WTC11 (cell line): ENCODE data around the gene DAPK1. TPM values are rescaled to one million over a fixed set of nuclear protein-coding genes. Genes with fewer than 3 reads are reported as not detected.

Source experiments
- ATAC-seq: fragments of 200-7000 bp; cut with Tn5 transposase; 2 replicates; pipeline ENCODE4 v1.10.0; 2021; ENCODE audit warnings: mild to moderate bottlenecking, moderate library complexity
- CTCF ChIA-PET: fragments of 300-600 bp; sonication (Branson Sonifier 250); formaldehyde crosslinking; loops from one replicate; lab custom pipeline; 2021; ENCODE audit warnings: antibody characterized with exemption; lab: Charles Lee
- POLR2A ChIA-PET: fragments of 350-600 bp; sonication (Branson Sonifier 250); formaldehyde crosslinking; loops from one replicate; lab custom pipeline; 2021; ENCODE audit warnings: antibody characterized with exemption; lab: Charles Lee
- DNase-seq: peaks from one replicate; pipeline ENCODE4 v3.0.0; 2021; ENCODE audit warnings: low spot score
- H3K27ac Mint-ChIP-seq: 2 replicates; pipeline ENCODE4 v1.8.0; 2021; ENCODE audit warnings: mixed read lengths
- H3K27me3 Mint-ChIP-seq: 2 replicates; pipeline ENCODE4 v1.8.0; 2021; ENCODE audit warnings: low read depth, mild to moderate bottlenecking, moderate library complexity, mixed read lengths
- H3K36me3 Mint-ChIP-seq: 2 replicates; pipeline ENCODE4 v1.8.0; 2021; ENCODE audit warnings: mixed read lengths
- H3K4me1 Mint-ChIP-seq: 2 replicates; pipeline ENCODE4 v1.8.0; 2022; ENCODE audit warnings: mixed read lengths
- H3K4me3 Mint-ChIP-seq: 2 replicates; pipeline ENCODE4 v1.8.0; 2021; ENCODE audit warnings: mild to moderate bottlenecking, moderate library complexity, mixed read lengths
- H3K9me3 Mint-ChIP-seq: 2 replicates; pipeline ENCODE4 v1.8.0; 2021; ENCODE audit warnings: mixed read lengths
- CBFB ChIP-seq: sonication (generic); formaldehyde crosslinking; IDR thresholded peaks from 2 replicates; pipeline ENCODE4 v1.8.1; 2022; ENCODE audit warnings: mild to moderate bottlenecking, low read depth, missing genetic modification reagents
- EMX1 ChIP-seq: fragments of 250-450 bp; sonication (Bioruptor Pico); IDR thresholded peaks from 2 replicates; pipeline ENCODE4 v1.8.0; 2021; ENCODE audit warnings: mild to moderate bottlenecking
- GABPB1 ChIP-seq: sonication (generic); formaldehyde crosslinking; IDR thresholded peaks from 2 replicates; pipeline ENCODE4 v1.8.1; 2023; ENCODE audit warnings: mild to moderate bottlenecking, missing genetic modification reagents
- HMGA2 ChIP-seq: fragments of 250-450 bp; sonication (Bioruptor Pico); IDR thresholded peaks from 2 replicates; pipeline ENCODE4 v1.4.0; 2021; ENCODE audit warnings: mild to moderate bottlenecking, moderate library complexity
- JUN ChIP-seq: sonication (generic); formaldehyde crosslinking; IDR thresholded peaks from 2 replicates; pipeline ENCODE4 v1.8.0; 2023; ENCODE audit warnings: mild to moderate bottlenecking, missing genetic modification reagents
- MYBL2 ChIP-seq: sonication (generic); formaldehyde crosslinking; IDR thresholded peaks from 2 replicates; pipeline ENCODE4 v1.8.1; 2023; ENCODE audit warnings: mild to moderate bottlenecking, moderate library complexity, missing genetic modification reagents
- NFE2L1 ChIP-seq: sonication (generic); formaldehyde crosslinking; IDR thresholded peaks from 2 replicates; pipeline ENCODE4 v1.8.1; 2023; ENCODE audit warnings: missing genetic modification reagents
- NR2C2 ChIP-seq: sonication (generic); formaldehyde crosslinking; IDR thresholded peaks from 2 replicates; pipeline ENCODE4 v1.8.0; 2022; ENCODE audit warnings: mild to moderate bottlenecking, missing genetic modification reagents
- OVOL2 ChIP-seq: fragments of 250-450 bp; sonication (Bioruptor Pico); IDR thresholded peaks from 2 replicates; pipeline ENCODE4 v1.9.0; 2021; ENCODE audit warnings: mild to moderate bottlenecking, borderline replicate concordance
- TCF7 ChIP-seq: sonication (generic); formaldehyde crosslinking; IDR thresholded peaks from 2 replicates; pipeline ENCODE4 v1.8.0; 2022; ENCODE audit warnings: mild to moderate bottlenecking, low read depth, missing genetic modification reagents, moderate library complexity
- ZNF317 ChIP-seq: sonication (generic); formaldehyde crosslinking; IDR thresholded peaks from 2 replicates; pipeline ENCODE4 v1.8.1; 2023; ENCODE audit warnings: low read depth, mild to moderate bottlenecking, moderate library complexity, missing genetic modification reagents, borderline replicate concordance
- ZNF671 ChIP-seq: fragments of 250-450 bp; sonication (Bioruptor Pico); IDR thresholded peaks from 2 replicates; pipeline ENCODE4 v1.8.0; 2021; ENCODE audit warnings: mild to moderate bottlenecking
- total RNA-seq: library from RNA; stranded (reverse); gene quantifications from 3 replicates; pipeline ENCODE4 v1.2.3, GENCODE V29; 2021
- TF ChIP-seq, protein P1 (sequence below): fragments of 250-450 bp; sonication (Bioruptor Pico); IDR thresholded peaks from 2 replicates; pipeline ENCODE4 v2.1.2; 2022; ENCODE audit warnings: mild to moderate bottlenecking, moderate library complexity
- TF ChIP-seq, protein P2 (sequence below): fragments of 250-450 bp; sonication (Bioruptor Pico); conservative IDR thresholded peaks from 2 replicates; pipeline ENCODE4 v1.9.0; 2021; ENCODE audit warnings: mild to moderate bottlenecking
- TF ChIP-seq, protein P3 (sequence below): sonication (generic); formaldehyde crosslinking; IDR thresholded peaks from 2 replicates; pipeline ENCODE4 v1.8.1; 2023; ENCODE audit warnings: mild to moderate bottlenecking, missing genetic modification reagents, moderate library complexity
- TF ChIP-seq, protein P4 (sequence below): sonication (generic); formaldehyde crosslinking; IDR thresholded peaks from 2 replicates; pipeline ENCODE4 v1.8.0; 2023; ENCODE audit warnings: mild to moderate bottlenecking, missing genetic modification reagents
- TF ChIP-seq, protein P5 (sequence below): sonication (generic); formaldehyde crosslinking; conservative IDR thresholded peaks from 2 replicates; pipeline ENCODE4 v1.8.1; 2023; ENCODE audit warnings: mild to moderate bottlenecking, low read depth, missing genetic modification reagents, moderate library complexity
- TF ChIP-seq, protein P6 (sequence below): sonication (generic); formaldehyde crosslinking; IDR thresholded peaks from 2 replicates; pipeline ENCODE4 v1.8.1; 2022; ENCODE audit warnings: mild to moderate bottlenecking, moderate library complexity, missing genetic modification reagents
- TF ChIP-seq, protein P7 (sequence below): sonication (generic); formaldehyde crosslinking; IDR thresholded peaks from 2 replicates; pipeline ENCODE4 v1.8.1; 2023; ENCODE audit warnings: mild to moderate bottlenecking, missing genetic modification reagents, borderline replicate concordance

DAPK1 gene
- total RNA-seq, 1 experiment from 2014 or later: 129 TPM

DNA sequence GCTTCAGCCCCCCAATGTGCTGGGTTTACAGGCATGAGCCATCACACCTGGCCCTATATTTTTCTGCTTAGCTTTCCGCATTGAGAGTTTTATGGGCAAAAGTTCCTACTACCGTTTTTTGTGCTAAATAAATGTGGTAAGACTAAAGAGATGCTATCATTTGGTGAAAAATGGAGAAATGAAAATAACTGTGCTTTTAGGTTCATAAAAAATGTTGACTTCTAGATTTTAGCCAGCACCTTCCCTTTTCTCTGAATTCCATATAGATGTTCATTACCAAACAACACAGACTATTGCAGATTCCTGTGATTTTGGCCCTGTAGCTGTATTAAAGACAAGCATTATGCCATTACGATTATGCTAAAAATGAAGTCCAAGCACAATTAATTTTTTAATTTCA lies 156.3 kb downstream of the DAPK1 start (continued):
- no peak for TF ChIP-seq OVOL2 (CRISPR knock-in tag)
- TF ChIP-seq CBFB (CRISPR knock-in tag): no peak
- no peak for TF ChIP-seq ZNF671
- TF ChIP-seq, all 79 proteins: peak for 0

DNA sequence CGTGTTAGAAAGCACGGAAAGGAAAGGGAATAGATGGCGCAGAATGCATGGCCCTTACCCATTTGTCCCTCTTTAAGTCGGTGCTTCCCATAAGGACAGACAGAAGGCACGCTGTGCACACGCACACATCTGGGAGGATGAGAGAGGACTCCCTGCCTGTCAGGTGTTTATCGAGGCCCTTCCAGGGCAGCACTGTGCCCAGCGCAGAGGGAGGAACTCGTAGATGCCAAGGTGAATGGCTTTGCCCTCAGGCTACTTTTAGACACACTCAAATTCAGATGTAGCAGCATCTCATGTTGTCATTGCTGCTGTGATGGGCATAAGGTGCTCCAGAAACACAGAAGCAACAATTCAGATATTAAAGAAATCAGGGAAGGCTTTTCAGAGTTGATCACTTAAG lies 158.1 kb downstream of the DAPK1 start:
- Mint-ChIP-seq H3K27ac (peak overlapping the region; percentile 47), H3K4me1 (peaks cover 21% of the 10 kb centered on the region), H3K36me3 (peaks cover 65% of the 10 kb centered on the region), H3K27me3 (no peaks in the 10 kb centered on the region), H3K9me3 (no peaks in the 10 kb centered on the region)
- POLR2A ChIA-PET: no interaction called here
- TF ChIP-seq GABPB1 (CRISPR knock-in tag) (no peak), NFE2L1 (no peak), HMGA2 (no peak), TCF7 (CRISPR knock-in tag) (no peak), CBFB (CRISPR knock-in tag) (no peak), MYBL2 (CRISPR knock-in tag) (no peak)
- TF ChIP-seq, protein P1, sequence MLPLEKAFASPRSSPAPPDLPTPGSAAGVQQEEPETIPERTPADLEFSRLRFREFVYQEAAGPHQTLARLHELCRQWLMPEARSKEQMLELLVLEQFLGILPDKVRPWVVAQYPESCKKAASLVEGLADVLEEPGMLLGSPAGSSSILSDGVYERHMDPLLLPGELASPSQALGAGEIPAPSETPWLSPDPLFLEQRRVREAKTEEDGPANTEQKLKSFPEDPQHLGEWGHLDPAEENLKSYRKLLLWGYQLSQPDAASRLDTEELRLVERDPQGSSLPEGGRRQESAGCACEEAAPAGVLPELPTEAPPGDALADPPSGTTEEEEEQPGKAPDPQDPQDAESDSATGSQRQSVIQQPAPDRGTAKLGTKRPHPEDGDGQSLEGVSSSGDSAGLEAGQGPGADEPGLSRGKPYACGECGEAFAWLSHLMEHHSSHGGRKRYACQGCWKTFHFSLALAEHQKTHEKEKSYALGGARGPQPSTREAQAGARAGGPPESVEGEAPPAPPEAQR (CRISPR knock-in tag): no peak
- TF ChIP-seq, protein P2, sequence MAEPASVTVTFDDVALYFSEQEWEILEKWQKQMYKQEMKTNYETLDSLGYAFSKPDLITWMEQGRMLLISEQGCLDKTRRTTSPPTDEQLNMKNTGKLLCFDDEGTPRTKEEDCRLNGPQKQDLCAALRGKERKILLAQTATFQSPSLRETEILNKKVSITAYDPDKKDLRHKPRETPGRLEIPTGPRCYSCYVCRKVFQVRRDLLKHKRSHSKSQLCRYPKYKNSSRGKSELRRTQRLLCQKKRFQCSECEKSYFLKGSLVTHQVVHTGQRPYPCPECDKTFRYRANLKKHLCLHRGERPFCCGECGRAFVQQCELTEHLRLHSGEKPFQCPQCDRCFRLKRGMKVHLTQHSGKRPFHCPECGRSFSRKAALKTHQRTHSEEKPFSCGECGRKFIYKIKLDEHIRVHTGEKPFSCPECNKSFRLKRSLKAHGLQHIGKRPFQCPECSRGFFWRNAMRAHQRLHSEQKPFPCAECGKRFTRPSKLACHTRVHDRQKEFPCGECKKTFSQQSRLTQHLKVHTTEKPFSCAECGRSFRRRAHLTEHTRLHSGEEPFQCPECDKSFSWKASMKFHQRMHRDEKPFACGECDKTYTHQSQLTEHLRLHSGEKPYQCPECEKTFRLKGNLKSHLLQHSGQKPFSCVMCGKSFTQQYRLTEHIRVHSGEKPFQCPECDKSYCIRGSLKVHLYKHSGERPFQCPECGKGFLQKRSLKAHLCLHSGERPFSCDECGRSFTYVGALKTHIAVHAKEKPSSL: no peak
- TF ChIP-seq, protein P3, sequence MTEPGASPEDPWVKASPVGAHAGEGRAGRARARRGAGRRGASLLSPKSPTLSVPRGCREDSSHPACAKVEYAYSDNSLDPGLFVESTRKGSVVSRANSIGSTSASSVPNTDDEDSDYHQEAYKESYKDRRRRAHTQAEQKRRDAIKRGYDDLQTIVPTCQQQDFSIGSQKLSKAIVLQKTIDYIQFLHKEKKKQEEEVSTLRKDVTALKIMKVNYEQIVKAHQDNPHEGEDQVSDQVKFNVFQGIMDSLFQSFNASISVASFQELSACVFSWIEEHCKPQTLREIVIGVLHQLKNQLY (CRISPR knock-in tag): no peak
- TF ChIP-seq, protein P4, sequence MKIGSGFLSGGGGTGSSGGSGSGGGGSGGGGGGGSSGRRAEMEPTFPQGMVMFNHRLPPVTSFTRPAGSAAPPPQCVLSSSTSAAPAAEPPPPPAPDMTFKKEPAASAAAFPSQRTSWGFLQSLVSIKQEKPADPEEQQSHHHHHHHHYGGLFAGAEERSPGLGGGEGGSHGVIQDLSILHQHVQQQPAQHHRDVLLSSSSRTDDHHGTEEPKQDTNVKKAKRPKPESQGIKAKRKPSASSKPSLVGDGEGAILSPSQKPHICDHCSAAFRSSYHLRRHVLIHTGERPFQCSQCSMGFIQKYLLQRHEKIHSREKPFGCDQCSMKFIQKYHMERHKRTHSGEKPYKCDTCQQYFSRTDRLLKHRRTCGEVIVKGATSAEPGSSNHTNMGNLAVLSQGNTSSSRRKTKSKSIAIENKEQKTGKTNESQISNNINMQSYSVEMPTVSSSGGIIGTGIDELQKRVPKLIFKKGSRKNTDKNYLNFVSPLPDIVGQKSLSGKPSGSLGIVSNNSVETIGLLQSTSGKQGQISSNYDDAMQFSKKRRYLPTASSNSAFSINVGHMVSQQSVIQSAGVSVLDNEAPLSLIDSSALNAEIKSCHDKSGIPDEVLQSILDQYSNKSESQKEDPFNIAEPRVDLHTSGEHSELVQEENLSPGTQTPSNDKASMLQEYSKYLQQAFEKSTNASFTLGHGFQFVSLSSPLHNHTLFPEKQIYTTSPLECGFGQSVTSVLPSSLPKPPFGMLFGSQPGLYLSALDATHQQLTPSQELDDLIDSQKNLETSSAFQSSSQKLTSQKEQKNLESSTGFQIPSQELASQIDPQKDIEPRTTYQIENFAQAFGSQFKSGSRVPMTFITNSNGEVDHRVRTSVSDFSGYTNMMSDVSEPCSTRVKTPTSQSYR (CRISPR knock-in tag): no peak
- TF ChIP-seq, all 79 proteins: peak for 0
- H3K4me3 Mint-ChIP-seq: no peak overlapping the region
- CTCF ChIA-PET: no interaction called here
- DNase-seq (no peak), ATAC-seq (no peak)

DNA sequence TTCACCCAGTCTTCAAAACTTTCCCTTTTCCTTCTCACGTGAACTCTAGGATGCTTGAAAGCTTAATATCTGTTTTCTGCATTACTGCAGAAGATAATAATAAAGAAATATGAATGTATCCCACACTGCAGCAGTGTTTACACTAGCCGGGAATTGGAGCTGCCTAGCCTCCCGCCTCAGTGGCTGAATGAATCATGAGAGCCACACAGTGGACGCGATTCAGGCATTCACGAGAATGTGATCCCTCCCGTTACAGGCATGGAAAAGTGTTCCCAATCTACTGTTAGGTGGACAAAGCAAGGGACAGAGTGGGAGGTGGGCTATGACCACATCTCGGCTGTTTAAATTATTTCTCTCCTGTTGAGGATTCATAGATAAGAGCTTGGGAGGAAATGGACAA lies 158.8 kb downstream of the DAPK1 start:
- ChIA-PET CTCF (interaction anchor here (1.3 kb wide), 1 partner anchor 319 kb away, joined by 3 read pairs; no protein-coding TSS in a partner anchor), POLR2A (no interaction called here)
- Mint-ChIP-seq H3K36me3 (peaks cover 65% of the 10 kb centered on the region), H3K27me3 (no peaks in the 10 kb centered on the region), H3K9me3 (no peaks in the 10 kb centered on the region), H3K4me3 (no peak overlapping the region), H3K27ac (no peak overlapping the region), H3K4me1 (peaks cover 22% of the 10 kb centered on the region)
- no peak for DNase-seq
- ATAC-seq: no peak
- TF ChIP-seq, protein P5, sequence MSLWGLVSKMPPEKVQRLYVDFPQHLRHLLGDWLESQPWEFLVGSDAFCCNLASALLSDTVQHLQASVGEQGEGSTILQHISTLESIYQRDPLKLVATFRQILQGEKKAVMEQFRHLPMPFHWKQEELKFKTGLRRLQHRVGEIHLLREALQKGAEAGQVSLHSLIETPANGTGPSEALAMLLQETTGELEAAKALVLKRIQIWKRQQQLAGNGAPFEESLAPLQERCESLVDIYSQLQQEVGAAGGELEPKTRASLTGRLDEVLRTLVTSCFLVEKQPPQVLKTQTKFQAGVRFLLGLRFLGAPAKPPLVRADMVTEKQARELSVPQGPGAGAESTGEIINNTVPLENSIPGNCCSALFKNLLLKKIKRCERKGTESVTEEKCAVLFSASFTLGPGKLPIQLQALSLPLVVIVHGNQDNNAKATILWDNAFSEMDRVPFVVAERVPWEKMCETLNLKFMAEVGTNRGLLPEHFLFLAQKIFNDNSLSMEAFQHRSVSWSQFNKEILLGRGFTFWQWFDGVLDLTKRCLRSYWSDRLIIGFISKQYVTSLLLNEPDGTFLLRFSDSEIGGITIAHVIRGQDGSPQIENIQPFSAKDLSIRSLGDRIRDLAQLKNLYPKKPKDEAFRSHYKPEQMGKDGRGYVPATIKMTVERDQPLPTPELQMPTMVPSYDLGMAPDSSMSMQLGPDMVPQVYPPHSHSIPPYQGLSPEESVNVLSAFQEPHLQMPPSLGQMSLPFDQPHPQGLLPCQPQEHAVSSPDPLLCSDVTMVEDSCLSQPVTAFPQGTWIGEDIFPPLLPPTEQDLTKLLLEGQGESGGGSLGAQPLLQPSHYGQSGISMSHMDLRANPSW (CRISPR knock-in tag): no peak
- TF ChIP-seq, protein P6, sequence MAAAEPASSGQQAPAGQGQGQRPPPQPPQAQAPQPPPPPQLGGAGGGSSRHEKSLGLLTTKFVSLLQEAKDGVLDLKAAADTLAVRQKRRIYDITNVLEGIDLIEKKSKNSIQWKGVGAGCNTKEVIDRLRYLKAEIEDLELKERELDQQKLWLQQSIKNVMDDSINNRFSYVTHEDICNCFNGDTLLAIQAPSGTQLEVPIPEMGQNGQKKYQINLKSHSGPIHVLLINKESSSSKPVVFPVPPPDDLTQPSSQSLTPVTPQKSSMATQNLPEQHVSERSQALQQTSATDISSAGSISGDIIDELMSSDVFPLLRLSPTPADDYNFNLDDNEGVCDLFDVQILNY: no peak
- TF ChIP-seq NR2C2 (no peak), EMX1 (no peak), JUN (no peak), ZNF317 (CRISPR knock-in tag) (no peak)
- TF ChIP-seq, protein P7, sequence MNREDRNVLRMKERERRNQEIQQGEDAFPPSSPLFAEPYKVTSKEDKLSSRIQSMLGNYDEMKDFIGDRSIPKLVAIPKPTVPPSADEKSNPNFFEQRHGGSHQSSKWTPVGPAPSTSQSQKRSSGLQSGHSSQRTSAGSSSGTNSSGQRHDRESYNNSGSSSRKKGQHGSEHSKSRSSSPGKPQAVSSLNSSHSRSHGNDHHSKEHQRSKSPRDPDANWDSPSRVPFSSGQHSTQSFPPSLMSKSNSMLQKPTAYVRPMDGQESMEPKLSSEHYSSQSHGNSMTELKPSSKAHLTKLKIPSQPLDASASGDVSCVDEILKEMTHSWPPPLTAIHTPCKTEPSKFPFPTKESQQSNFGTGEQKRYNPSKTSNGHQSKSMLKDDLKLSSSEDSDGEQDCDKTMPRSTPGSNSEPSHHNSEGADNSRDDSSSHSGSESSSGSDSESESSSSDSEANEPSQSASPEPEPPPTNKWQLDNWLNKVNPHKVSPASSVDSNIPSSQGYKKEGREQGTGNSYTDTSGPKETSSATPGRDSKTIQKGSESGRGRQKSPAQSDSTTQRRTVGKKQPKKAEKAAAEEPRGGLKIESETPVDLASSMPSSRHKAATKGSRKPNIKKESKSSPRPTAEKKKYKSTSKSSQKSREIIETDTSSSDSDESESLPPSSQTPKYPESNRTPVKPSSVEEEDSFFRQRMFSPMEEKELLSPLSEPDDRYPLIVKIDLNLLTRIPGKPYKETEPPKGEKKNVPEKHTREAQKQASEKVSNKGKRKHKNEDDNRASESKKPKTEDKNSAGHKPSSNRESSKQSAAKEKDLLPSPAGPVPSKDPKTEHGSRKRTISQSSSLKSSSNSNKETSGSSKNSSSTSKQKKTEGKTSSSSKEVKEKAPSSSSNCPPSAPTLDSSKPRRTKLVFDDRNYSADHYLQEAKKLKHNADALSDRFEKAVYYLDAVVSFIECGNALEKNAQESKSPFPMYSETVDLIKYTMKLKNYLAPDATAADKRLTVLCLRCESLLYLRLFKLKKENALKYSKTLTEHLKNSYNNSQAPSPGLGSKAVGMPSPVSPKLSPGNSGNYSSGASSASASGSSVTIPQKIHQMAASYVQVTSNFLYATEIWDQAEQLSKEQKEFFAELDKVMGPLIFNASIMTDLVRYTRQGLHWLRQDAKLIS: no peak
